ENCODE results near the gene DENND1A. TPM values are rescaled to one million over a fixed set of nuclear protein-coding genes. Genes with fewer than 3 reads are reported as not detected.

Gene DENND1A
- total RNA-seq, 1 experiment from 2014 or later = 19.7 TPM

DNA sequence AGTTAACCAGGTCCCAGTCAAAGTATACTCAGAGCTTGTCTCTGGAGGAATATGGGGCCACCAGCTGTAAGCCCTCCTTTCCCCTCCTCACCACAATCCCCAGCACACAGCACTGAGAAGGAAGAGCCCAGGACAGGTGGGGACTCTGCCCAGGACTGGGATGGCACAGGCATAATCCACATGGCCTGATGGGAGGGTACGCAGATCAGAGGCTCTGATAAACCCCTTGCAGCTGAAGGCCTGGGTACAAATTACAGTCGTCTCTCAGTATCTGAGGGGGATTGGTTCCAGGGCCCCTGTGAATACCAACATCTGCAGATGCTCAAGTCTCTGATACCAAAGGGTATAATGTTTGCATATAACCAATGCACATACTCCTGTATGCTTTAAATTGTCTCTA is 328.1 kb downstream of the DENND1A start:
- Histone ChIP-seq H3K9me3 (ENCODE audit: control insufficient read depth, insufficient read depth, low read depth, low read length) (no peaks in the 10 kb centered on the region), H3K27ac (ENCODE audit: low read length) (no peak overlapping the region), H3K4me3 (ENCODE audit: low read depth in 2 of 2, low read length in 2 of 2) (no peak overlapping the region), H3K27me3 (ENCODE audit: control insufficient read depth, insufficient read depth, low read length) (no peaks in the 10 kb centered on the region), H3K36me3 (ENCODE audit: control insufficient read depth, insufficient read depth, low read length) (no peaks in the 10 kb centered on the region), H3K4me1 (ENCODE audit: control insufficient read depth, insufficient read depth, low read length) (no peaks in the 10 kb centered on the region)
- POLR2A ChIA-PET = no interaction called here
- TF ChIP-seq, protein P1, sequence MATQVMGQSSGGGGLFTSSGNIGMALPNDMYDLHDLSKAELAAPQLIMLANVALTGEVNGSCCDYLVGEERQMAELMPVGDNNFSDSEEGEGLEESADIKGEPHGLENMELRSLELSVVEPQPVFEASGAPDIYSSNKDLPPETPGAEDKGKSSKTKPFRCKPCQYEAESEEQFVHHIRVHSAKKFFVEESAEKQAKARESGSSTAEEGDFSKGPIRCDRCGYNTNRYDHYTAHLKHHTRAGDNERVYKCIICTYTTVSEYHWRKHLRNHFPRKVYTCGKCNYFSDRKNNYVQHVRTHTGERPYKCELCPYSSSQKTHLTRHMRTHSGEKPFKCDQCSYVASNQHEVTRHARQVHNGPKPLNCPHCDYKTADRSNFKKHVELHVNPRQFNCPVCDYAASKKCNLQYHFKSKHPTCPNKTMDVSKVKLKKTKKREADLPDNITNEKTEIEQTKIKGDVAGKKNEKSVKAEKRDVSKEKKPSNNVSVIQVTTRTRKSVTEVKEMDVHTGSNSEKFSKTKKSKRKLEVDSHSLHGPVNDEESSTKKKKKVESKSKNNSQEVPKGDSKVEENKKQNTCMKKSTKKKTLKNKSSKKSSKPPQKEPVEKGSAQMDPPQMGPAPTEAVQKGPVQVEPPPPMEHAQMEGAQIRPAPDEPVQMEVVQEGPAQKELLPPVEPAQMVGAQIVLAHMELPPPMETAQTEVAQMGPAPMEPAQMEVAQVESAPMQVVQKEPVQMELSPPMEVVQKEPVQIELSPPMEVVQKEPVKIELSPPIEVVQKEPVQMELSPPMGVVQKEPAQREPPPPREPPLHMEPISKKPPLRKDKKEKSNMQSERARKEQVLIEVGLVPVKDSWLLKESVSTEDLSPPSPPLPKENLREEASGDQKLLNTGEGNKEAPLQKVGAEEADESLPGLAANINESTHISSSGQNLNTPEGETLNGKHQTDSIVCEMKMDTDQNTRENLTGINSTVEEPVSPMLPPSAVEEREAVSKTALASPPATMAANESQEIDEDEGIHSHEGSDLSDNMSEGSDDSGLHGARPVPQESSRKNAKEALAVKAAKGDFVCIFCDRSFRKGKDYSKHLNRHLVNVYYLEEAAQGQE (IDR thresholded peaks at IDR 0.05; ENCODE audit: insufficient read depth in 1 of 2, low read depth in 2 of 2, low read length in 1 of 2) = no peak
- TF ChIP-seq POLR2AphosphoS5 (IDR thresholded peaks at IDR 0.05; ENCODE audit: low read depth, low read length) (no peak), SIN3A (IDR thresholded peaks at IDR 0.05; ENCODE audit: borderline replicate concordance, insufficient read depth, low read depth, low read length) (no peak), TCF7L2 (IDR thresholded peaks at IDR 0.05; ENCODE audit: low read depth, low read length) (no peak)
- TF ChIP-seq, protein P2, sequence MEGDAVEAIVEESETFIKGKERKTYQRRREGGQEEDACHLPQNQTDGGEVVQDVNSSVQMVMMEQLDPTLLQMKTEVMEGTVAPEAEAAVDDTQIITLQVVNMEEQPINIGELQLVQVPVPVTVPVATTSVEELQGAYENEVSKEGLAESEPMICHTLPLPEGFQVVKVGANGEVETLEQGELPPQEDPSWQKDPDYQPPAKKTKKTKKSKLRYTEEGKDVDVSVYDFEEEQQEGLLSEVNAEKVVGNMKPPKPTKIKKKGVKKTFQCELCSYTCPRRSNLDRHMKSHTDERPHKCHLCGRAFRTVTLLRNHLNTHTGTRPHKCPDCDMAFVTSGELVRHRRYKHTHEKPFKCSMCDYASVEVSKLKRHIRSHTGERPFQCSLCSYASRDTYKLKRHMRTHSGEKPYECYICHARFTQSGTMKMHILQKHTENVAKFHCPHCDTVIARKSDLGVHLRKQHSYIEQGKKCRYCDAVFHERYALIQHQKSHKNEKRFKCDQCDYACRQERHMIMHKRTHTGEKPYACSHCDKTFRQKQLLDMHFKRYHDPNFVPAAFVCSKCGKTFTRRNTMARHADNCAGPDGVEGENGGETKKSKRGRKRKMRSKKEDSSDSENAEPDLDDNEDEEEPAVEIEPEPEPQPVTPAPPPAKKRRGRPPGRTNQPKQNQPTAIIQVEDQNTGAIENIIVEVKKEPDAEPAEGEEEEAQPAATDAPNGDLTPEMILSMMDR (IDR thresholded peaks at IDR 0.05) = no peak
- no peak for ATAC-seq
- CTCF ChIA-PET = no interaction called here
- no TSS peak for BruUV-seq (replicated peaks)
- intact Hi-C loops (cut with micrococcal nuclease; ENCODE audit: unreplicated experiment) = no loop called here
- DNase-seq (ENCODE audit: low read depth, low spot score) = no peak
- in situ Hi-C loops (cut with HindIII; ENCODE audit: low pct_unique_long_range_greater_than_20kb, low sequenced_read_pairs) = no loop called here

DNA sequence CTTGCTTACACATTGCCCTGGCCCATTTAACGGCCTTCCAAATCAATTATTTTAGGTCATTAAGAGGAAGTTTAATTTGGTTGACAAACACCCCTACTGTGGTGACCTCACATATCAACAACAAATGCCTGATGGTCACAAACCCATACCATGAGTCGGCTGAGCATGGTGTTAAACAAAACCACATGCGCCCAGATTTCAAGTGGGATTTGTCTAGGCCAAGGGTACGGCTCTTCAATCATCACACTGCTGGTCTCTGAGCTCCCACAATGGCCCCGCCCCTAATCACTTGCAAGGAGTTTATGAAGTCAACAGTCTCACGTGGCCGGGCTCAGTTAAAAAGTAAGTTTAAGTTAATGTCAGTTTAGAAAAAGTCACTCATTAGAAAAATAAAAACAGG is 330.1 kb downstream of the DENND1A start:
- no peaks in the 10 kb centered on the region for H3K36me3 ChIP-seq (ENCODE audit: control insufficient read depth, insufficient read depth, low read length)
- no peaks in the 10 kb centered on the region for H3K27me3 ChIP-seq (ENCODE audit: control insufficient read depth, insufficient read depth, low read length)
- DNase-seq (ENCODE audit: low read depth, low spot score) (no peak), ATAC-seq (no peak)
- CTCF ChIA-PET = no interaction called here
- no peak overlapping the region for H3K4me3 ChIP-seq (ENCODE audit: low read depth in 2 of 2, low read length in 2 of 2)
- intact Hi-C loops (cut with micrococcal nuclease; ENCODE audit: unreplicated experiment) (no loop called here), in situ Hi-C loops (cut with HindIII; ENCODE audit: low pct_unique_long_range_greater_than_20kb, low sequenced_read_pairs) (no loop called here)
- no peaks in the 10 kb centered on the region for H3K4me1 ChIP-seq (ENCODE audit: control insufficient read depth, insufficient read depth, low read length)
- no peaks in the 10 kb centered on the region for H3K9me3 ChIP-seq (ENCODE audit: control insufficient read depth, insufficient read depth, low read depth, low read length)
- POLR2A ChIA-PET = no interaction called here
- TF ChIP-seq, protein P1 (IDR thresholded peaks at IDR 0.05; ENCODE audit: insufficient read depth in 1 of 2, low read depth in 2 of 2, low read length in 1 of 2) = no peak
- H3K27ac ChIP-seq (ENCODE audit: low read length) = no peak overlapping the region
- no TSS peak for BruUV-seq (replicated peaks)
